ENCODE results near the gene ZBTB48. TPM values are rescaled to one million over a fixed set of nuclear protein-coding genes. Genes with fewer than 3 reads are reported as not detected.

Gene ZBTB48
- total and polyA plus RNA-seq, 4 donors, result 8.3 to 18.1 (median 13.1) TPM

- TF ChIP-seq GABPA (IDR thresholded peaks at IDR 0.05 in 1 of 2, conservative IDR thresholded peaks at IDR 0.05 in 1 of 2), result no peak
- no peak for TF ChIP-seq RAD21 (IDR thresholded peaks at IDR 0.05)
- TF ChIP-seq EGR1 (IDR thresholded peaks at IDR 0.05; ENCODE audit: low read depth in 2 of 2), result no peak
- TF ChIP-seq FOXA1 (IDR thresholded peaks at IDR 0.05), result no peak
- TF ChIP-seq HNF4G (IDR thresholded peaks at IDR 0.05), result no peak
- TF ChIP-seq MAX (IDR thresholded peaks at IDR 0.05), result no peak
- TF ChIP-seq, protein P1, sequence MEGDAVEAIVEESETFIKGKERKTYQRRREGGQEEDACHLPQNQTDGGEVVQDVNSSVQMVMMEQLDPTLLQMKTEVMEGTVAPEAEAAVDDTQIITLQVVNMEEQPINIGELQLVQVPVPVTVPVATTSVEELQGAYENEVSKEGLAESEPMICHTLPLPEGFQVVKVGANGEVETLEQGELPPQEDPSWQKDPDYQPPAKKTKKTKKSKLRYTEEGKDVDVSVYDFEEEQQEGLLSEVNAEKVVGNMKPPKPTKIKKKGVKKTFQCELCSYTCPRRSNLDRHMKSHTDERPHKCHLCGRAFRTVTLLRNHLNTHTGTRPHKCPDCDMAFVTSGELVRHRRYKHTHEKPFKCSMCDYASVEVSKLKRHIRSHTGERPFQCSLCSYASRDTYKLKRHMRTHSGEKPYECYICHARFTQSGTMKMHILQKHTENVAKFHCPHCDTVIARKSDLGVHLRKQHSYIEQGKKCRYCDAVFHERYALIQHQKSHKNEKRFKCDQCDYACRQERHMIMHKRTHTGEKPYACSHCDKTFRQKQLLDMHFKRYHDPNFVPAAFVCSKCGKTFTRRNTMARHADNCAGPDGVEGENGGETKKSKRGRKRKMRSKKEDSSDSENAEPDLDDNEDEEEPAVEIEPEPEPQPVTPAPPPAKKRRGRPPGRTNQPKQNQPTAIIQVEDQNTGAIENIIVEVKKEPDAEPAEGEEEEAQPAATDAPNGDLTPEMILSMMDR (IDR thresholded peaks at IDR 0.05; ENCODE audit: low read depth, low read length, missing input control), result no peak
- TF ChIP-seq, protein P2, sequence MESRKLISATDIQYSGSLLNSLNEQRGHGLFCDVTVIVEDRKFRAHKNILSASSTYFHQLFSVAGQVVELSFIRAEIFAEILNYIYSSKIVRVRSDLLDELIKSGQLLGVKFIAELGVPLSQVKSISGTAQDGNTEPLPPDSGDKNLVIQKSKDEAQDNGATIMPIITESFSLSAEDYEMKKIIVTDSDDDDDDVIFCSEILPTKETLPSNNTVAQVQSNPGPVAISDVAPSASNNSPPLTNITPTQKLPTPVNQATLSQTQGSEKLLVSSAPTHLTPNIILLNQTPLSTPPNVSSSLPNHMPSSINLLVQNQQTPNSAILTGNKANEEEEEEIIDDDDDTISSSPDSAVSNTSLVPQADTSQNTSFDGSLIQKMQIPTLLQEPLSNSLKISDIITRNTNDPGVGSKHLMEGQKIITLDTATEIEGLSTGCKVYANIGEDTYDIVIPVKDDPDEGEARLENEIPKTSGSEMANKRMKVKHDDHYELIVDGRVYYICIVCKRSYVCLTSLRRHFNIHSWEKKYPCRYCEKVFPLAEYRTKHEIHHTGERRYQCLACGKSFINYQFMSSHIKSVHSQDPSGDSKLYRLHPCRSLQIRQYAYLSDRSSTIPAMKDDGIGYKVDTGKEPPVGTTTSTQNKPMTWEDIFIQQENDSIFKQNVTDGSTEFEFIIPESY (IDR thresholded peaks at IDR 0.05), result no peak
- TF ChIP-seq, protein P3, sequence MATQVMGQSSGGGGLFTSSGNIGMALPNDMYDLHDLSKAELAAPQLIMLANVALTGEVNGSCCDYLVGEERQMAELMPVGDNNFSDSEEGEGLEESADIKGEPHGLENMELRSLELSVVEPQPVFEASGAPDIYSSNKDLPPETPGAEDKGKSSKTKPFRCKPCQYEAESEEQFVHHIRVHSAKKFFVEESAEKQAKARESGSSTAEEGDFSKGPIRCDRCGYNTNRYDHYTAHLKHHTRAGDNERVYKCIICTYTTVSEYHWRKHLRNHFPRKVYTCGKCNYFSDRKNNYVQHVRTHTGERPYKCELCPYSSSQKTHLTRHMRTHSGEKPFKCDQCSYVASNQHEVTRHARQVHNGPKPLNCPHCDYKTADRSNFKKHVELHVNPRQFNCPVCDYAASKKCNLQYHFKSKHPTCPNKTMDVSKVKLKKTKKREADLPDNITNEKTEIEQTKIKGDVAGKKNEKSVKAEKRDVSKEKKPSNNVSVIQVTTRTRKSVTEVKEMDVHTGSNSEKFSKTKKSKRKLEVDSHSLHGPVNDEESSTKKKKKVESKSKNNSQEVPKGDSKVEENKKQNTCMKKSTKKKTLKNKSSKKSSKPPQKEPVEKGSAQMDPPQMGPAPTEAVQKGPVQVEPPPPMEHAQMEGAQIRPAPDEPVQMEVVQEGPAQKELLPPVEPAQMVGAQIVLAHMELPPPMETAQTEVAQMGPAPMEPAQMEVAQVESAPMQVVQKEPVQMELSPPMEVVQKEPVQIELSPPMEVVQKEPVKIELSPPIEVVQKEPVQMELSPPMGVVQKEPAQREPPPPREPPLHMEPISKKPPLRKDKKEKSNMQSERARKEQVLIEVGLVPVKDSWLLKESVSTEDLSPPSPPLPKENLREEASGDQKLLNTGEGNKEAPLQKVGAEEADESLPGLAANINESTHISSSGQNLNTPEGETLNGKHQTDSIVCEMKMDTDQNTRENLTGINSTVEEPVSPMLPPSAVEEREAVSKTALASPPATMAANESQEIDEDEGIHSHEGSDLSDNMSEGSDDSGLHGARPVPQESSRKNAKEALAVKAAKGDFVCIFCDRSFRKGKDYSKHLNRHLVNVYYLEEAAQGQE (IDR thresholded peaks at IDR 0.05), result no peak
- TF ChIP-seq, protein P4, sequence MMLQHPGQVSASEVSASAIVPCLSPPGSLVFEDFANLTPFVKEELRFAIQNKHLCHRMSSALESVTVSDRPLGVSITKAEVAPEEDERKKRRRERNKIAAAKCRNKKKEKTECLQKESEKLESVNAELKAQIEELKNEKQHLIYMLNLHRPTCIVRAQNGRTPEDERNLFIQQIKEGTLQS (IDR thresholded peaks at IDR 0.05), result no peak
- TF ChIP-seq SP1 (IDR thresholded peaks at IDR 0.05), result no peak
- no peak for TF ChIP-seq FOXA2 (IDR thresholded peaks at IDR 0.05)
- TF ChIP-seq TAF1 (conservative IDR thresholded peaks at IDR 0.05), result no peak
- no peak for TF ChIP-seq YY1 (IDR thresholded peaks at IDR 0.05)
- TF ChIP-seq HNF4A (conservative IDR thresholded peaks at IDR 0.05), result no peak
- no peak for TF ChIP-seq JUND (IDR thresholded peaks at IDR 0.05)
- no peak for TF ChIP-seq RXRA (IDR thresholded peaks at IDR 0.05)
- H3K36me3 ChIP-seq (ENCODE audit: control insufficient read depth in 4 of 4, insufficient read depth in 3 of 4, low read depth in 1 of 4, low read length in 3 of 4), result peaks cover 12 to 57% (median 34%) of the 10 kb centered on the region in 4 donors
- 83% methylated on average over 3 of the region's 3 CpGs for WGBS
- H3K27ac ChIP-seq (ENCODE audit: low read depth in 1 of 2, low read length in 2 of 2), result peak overlapping the region in 1 of 2 donors; percentile 54
- H3K4me3 ChIP-seq (ENCODE audit: low read depth in 1 of 3, low read length in 3 of 3), result no peak overlapping the region
- no peaks in the 10 kb centered on the region for H3K27me3 ChIP-seq (ENCODE audit: control insufficient read depth in 4 of 4, insufficient read depth in 4 of 4, low read length in 3 of 4)
- H3K9ac ChIP-seq (ENCODE audit: low read depth in 1 of 2, low read length in 2 of 2), result no peak overlapping the region
- H3K4me1 ChIP-seq (ENCODE audit: control insufficient read depth in 4 of 4, insufficient read depth in 4 of 4, low read length in 3 of 4), result no peaks in the 10 kb centered on the region
- DNase-seq (ENCODE audit: low spot score), result no peak
- H3K9me3 ChIP-seq (ENCODE audit: control insufficient read depth in 4 of 4, low read length in 3 of 4), result no peaks in the 10 kb centered on the region
Observed at GRCh38 chr1:6544831-6545230, 35.0 kb upstream of the ZBTB48 start.
